HepG2 (cell line): ENCODE results near the gene TRAPPC4. TPM values are rescaled to one million over a fixed set of nuclear protein-coding genes. Genes with fewer than 3 reads are reported as not detected.

ENCODE experiments used
- HNF4G ChIP-seq, 2 experiments: sonication (generic) in 1 of 2; formaldehyde crosslinking in 1 of 2; IDR thresholded peaks; 2 replicates each; pipeline versions ENCODE4 v1.4.0 to v1.6.1; 2011 to 2020; ENCODE audit warnings: borderline replicate concordance in 2 of 2, low read depth in 2 of 2, mild to moderate bottlenecking in 2 of 2, low read length in 1 of 2, missing genetic modification reagents in 1 of 2, moderate library complexity in 1 of 2
- KIAA2018 ChIP-seq: sonication (generic); formaldehyde crosslinking; IDR thresholded peaks from 2 replicates; pipeline ENCODE4 v1.5.0; 2020; ENCODE audit warnings: mild to moderate bottlenecking, missing genetic modification reagents, borderline replicate concordance
- PAWR ChIP-seq: sonication (generic); formaldehyde crosslinking; IDR thresholded peaks from 2 replicates; pipeline ENCODE4 v1.4.0; 2020; ENCODE audit warnings: missing genetic modification reagents, mild to moderate bottlenecking, borderline replicate concordance
- ZNF253 ChIP-seq: sonication (generic); formaldehyde crosslinking; IDR thresholded peaks from 2 replicates; pipeline ENCODE4 v1.8.0; 2022; ENCODE audit warnings: mild to moderate bottlenecking, missing genetic modification reagents, borderline replicate concordance
- ZNF558 ChIP-seq: sonication (generic); formaldehyde crosslinking; IDR thresholded peaks from 2 replicates; pipeline ENCODE4 v1.9.0; 2022; ENCODE audit warnings: mild to moderate bottlenecking, missing genetic modification reagents, borderline replicate concordance
- ZSCAN21 ChIP-seq: sonication (generic); formaldehyde crosslinking; IDR thresholded peaks from 2 replicates; pipeline ENCODE4 v1.8.0; 2022; ENCODE audit warnings: mild to moderate bottlenecking, missing genetic modification reagents, moderate library complexity, borderline replicate concordance
- polyA plus RNA-seq, 8 experiments: library from polyadenylated mRNA; depleted of rRNA in 3 of 8; stranded (reverse) in 7 of 8; unstranded in 1 of 8; fragments of >200 nt; fragmentation: Illumina TruSeq in 4 of 8; extraction: Trizol in 4 of 8; gene quantifications; 2 replicates each; pipeline versions ENCODE4 v1.2.1 to v1.2.3, GENCODE V29; 2011 to 2016; ENCODE audit warnings: low read depth in 4 of 8, missing spikeins in 1 of 8, mixed read lengths in 1 of 8; ENCODE audit not compliant: insufficient read depth in 1 of 8
- total RNA-seq, 5 experiments: library from RNA; depleted of rRNA; stranded (reverse); fragments of >200 nt; fragmentation: Illumina TruSeq; extraction: Trizol; gene quantifications; 2 replicates each; pipeline ENCODE4 v1.2.3, GENCODE V29; 2016; ENCODE audit warnings: low read depth in 1 of 5
- TF ChIP-seq, protein P1 (sequence below), 2 experiments: sonication (generic) in 1 of 2; formaldehyde crosslinking in 1 of 2; IDR thresholded peaks; 2 replicates each; pipeline versions ENCODE4 v1.6.1 to v1.9.0; 2014 to 2022; ENCODE audit warnings: antibody characterized with exemption in 1 of 2, borderline replicate concordance in 1 of 2, inconsistent platforms in 1 of 2, low read depth in 1 of 2, missing genetic modification reagents in 1 of 2
- TF ChIP-seq, protein P2 (sequence below): sonication (generic); formaldehyde crosslinking; IDR thresholded peaks from 2 replicates; pipeline ENCODE4 v1.8.1; 2023; ENCODE audit warnings: mild to moderate bottlenecking, moderate library complexity, missing genetic modification reagents

TRAPPC4 gene
- total and polyA plus RNA-seq, 2 of the 13 experiments (the other 11 are each of a cell fraction or from before 2014, with no cell fraction given): 97.4 to 140 TPM

DNA sequence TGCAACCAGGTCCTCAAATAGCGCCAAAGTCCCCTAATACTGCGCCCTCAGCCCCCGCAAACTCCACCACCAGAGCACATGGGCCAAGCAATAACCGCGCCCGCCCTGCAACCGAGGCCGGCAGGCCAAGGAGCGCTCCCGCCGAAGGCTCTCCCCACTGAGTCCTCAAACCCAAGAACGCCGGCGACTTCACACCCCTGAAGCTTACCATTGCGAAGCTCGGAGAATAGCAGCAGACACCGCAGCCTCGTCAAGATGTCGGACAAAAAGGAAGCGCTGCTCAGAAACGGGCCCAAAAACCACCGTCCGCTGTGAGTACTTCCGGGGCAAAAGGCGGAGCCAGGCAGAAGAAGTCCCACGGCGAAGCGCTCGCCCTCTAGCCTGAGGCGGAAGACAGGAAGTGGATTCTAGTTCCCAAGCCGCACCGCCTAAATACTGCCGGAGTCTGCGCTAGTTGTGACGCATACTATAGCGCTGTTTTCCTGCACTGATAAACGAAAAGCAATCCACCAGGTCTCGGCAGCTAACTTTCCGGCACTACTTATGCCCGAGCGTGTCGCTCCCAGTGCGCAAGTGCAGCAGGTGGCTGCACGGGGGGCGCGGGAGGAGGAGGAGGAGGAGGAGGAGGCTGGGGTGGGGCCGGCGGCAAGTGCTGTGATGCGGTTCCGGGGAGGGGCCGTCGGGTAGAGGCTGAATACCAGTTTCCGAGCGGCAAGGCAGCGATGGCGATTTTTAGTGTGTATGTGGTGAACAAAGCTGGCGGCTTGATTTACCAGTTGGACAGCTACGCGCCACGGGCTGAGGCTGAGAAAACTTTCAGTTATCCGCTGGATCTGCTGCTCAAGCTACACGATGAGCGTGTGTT is at the start of gene TRAPPC4, which contains the start of gene RPS25 (continued):
- TF ChIP-seq ZSCAN21 (CRISPR knock-in tag) (no peak; the same call in 1 of the 2 replicates), KIAA2018 (CRISPR knock-in tag) (peak; percentile 71; the same call in 1 of the 2 replicates), ZNF253 (CRISPR knock-in tag) (0 out of 2 replicates have a peak, but pooled peaks have one; percentile 43), HNF4G (IDR thresholded peaks at IDR 0.05; ENCODE audit: borderline replicate concordance, low read depth, low read length) (no peak), HNF4G (CRISPR knock-in tag; IDR thresholded peaks at IDR 0.05; ENCODE audit: borderline replicate concordance, low read depth) (peak; percentile 19; the same call in 1 of the 2 replicates), PAWR (no peak), ZNF558 (CRISPR knock-in tag) (no peak; the same call in 1 of the 2 replicates)
- TF ChIP-seq, protein P1, sequence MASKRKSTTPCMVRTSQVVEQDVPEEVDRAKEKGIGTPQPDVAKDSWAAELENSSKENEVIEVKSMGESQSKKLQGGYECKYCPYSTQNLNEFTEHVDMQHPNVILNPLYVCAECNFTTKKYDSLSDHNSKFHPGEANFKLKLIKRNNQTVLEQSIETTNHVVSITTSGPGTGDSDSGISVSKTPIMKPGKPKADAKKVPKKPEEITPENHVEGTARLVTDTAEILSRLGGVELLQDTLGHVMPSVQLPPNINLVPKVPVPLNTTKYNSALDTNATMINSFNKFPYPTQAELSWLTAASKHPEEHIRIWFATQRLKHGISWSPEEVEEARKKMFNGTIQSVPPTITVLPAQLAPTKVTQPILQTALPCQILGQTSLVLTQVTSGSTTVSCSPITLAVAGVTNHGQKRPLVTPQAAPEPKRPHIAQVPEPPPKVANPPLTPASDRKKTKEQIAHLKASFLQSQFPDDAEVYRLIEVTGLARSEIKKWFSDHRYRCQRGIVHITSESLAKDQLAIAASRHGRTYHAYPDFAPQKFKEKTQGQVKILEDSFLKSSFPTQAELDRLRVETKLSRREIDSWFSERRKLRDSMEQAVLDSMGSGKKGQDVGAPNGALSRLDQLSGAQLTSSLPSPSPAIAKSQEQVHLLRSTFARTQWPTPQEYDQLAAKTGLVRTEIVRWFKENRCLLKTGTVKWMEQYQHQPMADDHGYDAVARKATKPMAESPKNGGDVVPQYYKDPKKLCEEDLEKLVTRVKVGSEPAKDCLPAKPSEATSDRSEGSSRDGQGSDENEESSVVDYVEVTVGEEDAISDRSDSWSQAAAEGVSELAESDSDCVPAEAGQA (IDR thresholded peaks at IDR 0.05; ENCODE audit: low read depth): peak; percentile 90
- TF ChIP-seq, protein P1 (CRISPR knock-in tag; IDR thresholded peaks at IDR 0.05; ENCODE audit: borderline replicate concordance): peak; percentile 80; the same call in 1 of the 2 replicates
- TF ChIP-seq, protein P2, sequence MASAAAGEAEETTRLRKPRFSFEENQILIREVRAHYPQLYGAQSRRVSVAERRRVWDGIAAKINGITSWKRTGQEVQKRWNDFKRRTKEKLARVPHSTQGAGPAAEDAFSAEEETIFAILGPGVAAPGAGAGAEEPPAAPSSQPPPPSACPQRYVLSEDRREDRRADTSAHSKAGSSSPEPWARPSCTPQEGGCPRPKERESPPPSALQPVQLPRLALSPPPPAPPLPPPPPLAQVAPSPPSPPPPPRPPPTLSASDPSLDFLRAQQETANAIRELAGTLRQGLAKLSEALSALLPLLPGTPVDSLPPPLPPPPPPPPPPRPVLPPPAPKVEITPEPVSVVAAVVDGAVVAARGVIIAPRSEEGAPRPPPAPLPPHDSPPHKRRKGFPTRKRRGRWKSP (CRISPR knock-in tag): peak; percentile 92; the same call in 1 of the 2 replicates
